Measurements from ENCODE around the gene ZNF268. TPM values are rescaled to one million over a fixed set of nuclear protein-coding genes. Genes with fewer than 3 reads are reported as not detected.

The ZNF268 gene
- total RNA-seq, 1 experiment from 2014 or later, result 12.2 TPM

DNA sequence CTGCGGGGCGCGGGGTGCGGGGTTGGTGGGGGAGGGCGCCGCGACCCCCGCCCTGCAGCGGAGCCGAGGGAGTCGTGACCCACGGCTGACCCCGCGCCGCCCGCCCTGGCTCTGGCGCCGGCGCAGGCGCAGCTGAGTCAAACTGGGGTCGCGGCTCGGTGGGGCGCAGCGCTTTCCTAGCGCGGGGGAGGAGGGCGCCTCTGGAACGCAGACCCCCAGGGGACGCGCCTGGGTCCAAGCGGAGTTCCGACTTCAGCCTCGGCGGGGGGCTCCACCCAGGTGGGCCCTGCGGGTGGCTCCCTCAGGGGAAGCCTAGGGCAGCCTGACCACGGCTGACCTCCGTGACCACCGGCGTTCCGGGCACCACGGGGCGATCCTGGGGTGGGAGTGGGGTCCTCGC lies 54.8 kb downstream of the ZNF268 start (continued):
- TF ChIP-seq, protein P1, sequence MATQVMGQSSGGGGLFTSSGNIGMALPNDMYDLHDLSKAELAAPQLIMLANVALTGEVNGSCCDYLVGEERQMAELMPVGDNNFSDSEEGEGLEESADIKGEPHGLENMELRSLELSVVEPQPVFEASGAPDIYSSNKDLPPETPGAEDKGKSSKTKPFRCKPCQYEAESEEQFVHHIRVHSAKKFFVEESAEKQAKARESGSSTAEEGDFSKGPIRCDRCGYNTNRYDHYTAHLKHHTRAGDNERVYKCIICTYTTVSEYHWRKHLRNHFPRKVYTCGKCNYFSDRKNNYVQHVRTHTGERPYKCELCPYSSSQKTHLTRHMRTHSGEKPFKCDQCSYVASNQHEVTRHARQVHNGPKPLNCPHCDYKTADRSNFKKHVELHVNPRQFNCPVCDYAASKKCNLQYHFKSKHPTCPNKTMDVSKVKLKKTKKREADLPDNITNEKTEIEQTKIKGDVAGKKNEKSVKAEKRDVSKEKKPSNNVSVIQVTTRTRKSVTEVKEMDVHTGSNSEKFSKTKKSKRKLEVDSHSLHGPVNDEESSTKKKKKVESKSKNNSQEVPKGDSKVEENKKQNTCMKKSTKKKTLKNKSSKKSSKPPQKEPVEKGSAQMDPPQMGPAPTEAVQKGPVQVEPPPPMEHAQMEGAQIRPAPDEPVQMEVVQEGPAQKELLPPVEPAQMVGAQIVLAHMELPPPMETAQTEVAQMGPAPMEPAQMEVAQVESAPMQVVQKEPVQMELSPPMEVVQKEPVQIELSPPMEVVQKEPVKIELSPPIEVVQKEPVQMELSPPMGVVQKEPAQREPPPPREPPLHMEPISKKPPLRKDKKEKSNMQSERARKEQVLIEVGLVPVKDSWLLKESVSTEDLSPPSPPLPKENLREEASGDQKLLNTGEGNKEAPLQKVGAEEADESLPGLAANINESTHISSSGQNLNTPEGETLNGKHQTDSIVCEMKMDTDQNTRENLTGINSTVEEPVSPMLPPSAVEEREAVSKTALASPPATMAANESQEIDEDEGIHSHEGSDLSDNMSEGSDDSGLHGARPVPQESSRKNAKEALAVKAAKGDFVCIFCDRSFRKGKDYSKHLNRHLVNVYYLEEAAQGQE (IDR thresholded peaks at IDR 0.05; ENCODE audit: low read depth), result no peak
- TF ChIP-seq EZH2 (IDR thresholded peaks at IDR 0.05) (no peak), ELF1 (IDR thresholded peaks at IDR 0.05; ENCODE audit: borderline replicate concordance, low read depth) (no peak)

DNA sequence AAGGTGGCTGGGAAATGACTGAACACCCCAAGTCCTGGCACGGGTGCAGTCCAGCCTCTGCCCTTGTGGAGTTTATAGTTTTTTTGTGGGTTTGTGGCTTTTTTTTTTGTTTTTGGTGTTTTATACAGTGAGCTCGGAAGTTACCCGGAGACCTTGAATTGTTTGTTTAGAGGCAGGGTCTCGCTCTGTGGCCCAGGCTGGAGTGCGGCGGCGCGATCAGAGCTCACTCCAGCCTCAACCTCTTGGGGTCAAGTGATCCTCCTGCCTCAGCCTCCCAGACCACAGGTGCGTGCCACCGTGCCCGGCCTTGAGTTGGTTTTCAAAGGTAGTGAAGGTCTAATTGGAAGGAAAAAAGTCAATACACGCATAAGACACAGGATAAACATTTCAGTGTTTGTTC lies 55.3 kb downstream of the ZNF268 start:
- no peak for ATAC-seq
- no peak for DNase-seq (ENCODE audit: low read depth, low spot score)
- no peaks in the 10 kb centered on the region for H3K9me2 ChIP-seq (ENCODE audit: insufficient read depth)
- no peaks in the 10 kb centered on the region for H3K4me1 ChIP-seq (ENCODE audit: control insufficient read depth in 1 of 2, insufficient read depth in 2 of 2, low read length in 2 of 2)
- H3K36me3 ChIP-seq (ENCODE audit: control insufficient read depth in 1 of 2, insufficient read depth in 2 of 2, low read length in 2 of 2), result no peaks in the 10 kb centered on the region
- BruUV-seq (replicated peaks), result no TSS peak
- RAD21 ChIA-PET (ENCODE audit: low non-redundant PET in 1 of 2, low total read pairs in 2 of 2, uncharacterized antibody in 2 of 2, unreplicated experiment in 2 of 2), result no interaction called here
- no peaks in the 10 kb centered on the region for H3K79me2 ChIP-seq (ENCODE audit: insufficient read depth, low read length)
- CTCF ChIA-PET, result no interaction called here
- peaks cover 9 to 11% of the 10 kb centered on the region in 2 experiments; a peak in 2 of 4 replicates for H3K9me3 ChIP-seq (ENCODE audit: control insufficient read depth in 1 of 2, insufficient read depth in 1 of 2, low read depth in 1 of 2, low read length in 2 of 2)
- H3K27ac ChIP-seq (ENCODE audit: low read depth, low read length), result no peak overlapping the region
- intact Hi-C loops (cut with micrococcal nuclease), result no loop called here
- POLR2A ChIA-PET, result no interaction called here
- H3K4me3 ChIP-seq (replicated peaks in 1 of 2; ENCODE audit: low read depth in 1 of 2, low read length in 2 of 2), result no peak overlapping the region
- H3K27me3 ChIP-seq (ENCODE audit: insufficient read depth, low read length), result no peaks in the 10 kb centered on the region
- H2AFZ ChIP-seq (ENCODE audit: low read depth, low read length, poor library complexity, severe bottlenecking), result no peak overlapping the region
- no peaks in the 10 kb centered on the region for H4K20me1 ChIP-seq (ENCODE audit: insufficient read depth)
- H3K4me2 ChIP-seq (ENCODE audit: low read length), result no peak overlapping the region
- no peak overlapping the region for H3K9ac ChIP-seq (ENCODE audit: low read length)
- TF ChIP-seq POLR2A (IDR thresholded peaks at IDR 0.05; ENCODE audit: borderline replicate concordance, extremely low read depth, insufficient read depth, insufficient read length) (no peak), SIN3A (IDR thresholded peaks at IDR 0.05; ENCODE audit: low read depth) (no peak), EZH2phosphoT487 (IDR thresholded peaks at IDR 0.05; ENCODE audit: borderline replicate concordance) (no peak), ZNF274 (IDR thresholded peaks at IDR 0.05; ENCODE audit: low read depth, low read length) (no peak), YY1 (IDR thresholded peaks at IDR 0.05; ENCODE audit: extremely low read depth, insufficient replicate concordance, low read depth, low read length) (no peak), CEBPB (IDR thresholded peaks at IDR 0.05; ENCODE audit: low read depth) (no peak), SRF (IDR thresholded peaks at IDR 0.05; ENCODE audit: low read depth) (no peak), EZH2 (IDR thresholded peaks at IDR 0.05) (no peak), JUND (IDR thresholded peaks at IDR 0.05) (no peak), EGR1 (IDR thresholded peaks at IDR 0.05; ENCODE audit: low read depth) (no peak), POLR2AphosphoS5 (IDR thresholded peaks at IDR 0.05; ENCODE audit: low read depth, low read length) (no peak), TCF7L2 (IDR thresholded peaks at IDR 0.05; ENCODE audit: borderline replicate concordance, extremely low read depth, insufficient read depth, insufficient read length) (no peak), ATF3 (IDR thresholded peaks at IDR 0.05) (no peak), SP1 (IDR thresholded peaks at IDR 0.05; ENCODE audit: low read depth) (no peak), CBX3 (IDR thresholded peaks at IDR 0.05; ENCODE audit: low read depth) (no peak), MAX (IDR thresholded peaks at IDR 0.05) (no peak)
- TF ChIP-seq, protein P2, sequence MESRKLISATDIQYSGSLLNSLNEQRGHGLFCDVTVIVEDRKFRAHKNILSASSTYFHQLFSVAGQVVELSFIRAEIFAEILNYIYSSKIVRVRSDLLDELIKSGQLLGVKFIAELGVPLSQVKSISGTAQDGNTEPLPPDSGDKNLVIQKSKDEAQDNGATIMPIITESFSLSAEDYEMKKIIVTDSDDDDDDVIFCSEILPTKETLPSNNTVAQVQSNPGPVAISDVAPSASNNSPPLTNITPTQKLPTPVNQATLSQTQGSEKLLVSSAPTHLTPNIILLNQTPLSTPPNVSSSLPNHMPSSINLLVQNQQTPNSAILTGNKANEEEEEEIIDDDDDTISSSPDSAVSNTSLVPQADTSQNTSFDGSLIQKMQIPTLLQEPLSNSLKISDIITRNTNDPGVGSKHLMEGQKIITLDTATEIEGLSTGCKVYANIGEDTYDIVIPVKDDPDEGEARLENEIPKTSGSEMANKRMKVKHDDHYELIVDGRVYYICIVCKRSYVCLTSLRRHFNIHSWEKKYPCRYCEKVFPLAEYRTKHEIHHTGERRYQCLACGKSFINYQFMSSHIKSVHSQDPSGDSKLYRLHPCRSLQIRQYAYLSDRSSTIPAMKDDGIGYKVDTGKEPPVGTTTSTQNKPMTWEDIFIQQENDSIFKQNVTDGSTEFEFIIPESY (IDR thresholded peaks at IDR 0.05; ENCODE audit: extremely low read depth, insufficient replicate concordance, low read length), result no peak
- TF ChIP-seq, protein P3, sequence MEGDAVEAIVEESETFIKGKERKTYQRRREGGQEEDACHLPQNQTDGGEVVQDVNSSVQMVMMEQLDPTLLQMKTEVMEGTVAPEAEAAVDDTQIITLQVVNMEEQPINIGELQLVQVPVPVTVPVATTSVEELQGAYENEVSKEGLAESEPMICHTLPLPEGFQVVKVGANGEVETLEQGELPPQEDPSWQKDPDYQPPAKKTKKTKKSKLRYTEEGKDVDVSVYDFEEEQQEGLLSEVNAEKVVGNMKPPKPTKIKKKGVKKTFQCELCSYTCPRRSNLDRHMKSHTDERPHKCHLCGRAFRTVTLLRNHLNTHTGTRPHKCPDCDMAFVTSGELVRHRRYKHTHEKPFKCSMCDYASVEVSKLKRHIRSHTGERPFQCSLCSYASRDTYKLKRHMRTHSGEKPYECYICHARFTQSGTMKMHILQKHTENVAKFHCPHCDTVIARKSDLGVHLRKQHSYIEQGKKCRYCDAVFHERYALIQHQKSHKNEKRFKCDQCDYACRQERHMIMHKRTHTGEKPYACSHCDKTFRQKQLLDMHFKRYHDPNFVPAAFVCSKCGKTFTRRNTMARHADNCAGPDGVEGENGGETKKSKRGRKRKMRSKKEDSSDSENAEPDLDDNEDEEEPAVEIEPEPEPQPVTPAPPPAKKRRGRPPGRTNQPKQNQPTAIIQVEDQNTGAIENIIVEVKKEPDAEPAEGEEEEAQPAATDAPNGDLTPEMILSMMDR (IDR thresholded peaks at IDR 0.05 in 2 of 3, conservative IDR thresholded peaks at IDR 0.05 in 1 of 3; ENCODE audit: borderline replicate concordance in 1 of 3, insufficient read depth in 1 of 3, low read depth in 2 of 3, low read length in 2 of 3), result no peak

Measured in HCT116 (cell line).